ENCODE results near the gene MAP3K20.

DNA sequence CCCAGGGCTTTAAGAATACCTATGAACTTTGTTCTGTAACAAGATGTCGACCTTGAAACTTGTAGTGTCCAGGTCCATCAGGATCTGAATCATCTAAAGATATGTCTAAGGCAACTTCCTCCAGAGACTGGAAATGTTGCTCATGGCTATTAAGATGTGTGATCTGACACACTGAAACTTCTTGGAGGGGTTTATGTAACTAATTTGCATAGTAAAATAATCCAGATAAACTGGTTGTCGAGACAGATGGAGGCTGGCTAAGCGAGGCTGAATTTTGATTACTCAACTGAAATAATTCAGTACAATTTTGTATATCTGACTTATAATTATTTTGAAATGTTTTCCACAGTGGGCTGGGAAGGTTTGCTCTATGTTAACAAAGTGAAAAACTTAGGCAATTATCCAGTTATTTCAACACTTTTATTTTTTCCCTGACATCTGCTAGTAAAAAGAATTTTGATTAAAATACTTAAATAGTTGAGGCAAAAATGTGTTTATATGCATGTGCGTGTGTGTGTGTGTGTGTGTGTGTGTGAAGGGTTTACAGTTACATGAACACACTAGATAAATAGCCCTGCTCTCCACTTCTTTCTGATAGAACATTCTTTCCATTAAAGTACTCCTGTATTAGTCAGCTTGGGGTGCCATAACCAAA, 11.4 kb upstream of the MAP3K20 start:
- TF ChIP-seq, protein P1, sequence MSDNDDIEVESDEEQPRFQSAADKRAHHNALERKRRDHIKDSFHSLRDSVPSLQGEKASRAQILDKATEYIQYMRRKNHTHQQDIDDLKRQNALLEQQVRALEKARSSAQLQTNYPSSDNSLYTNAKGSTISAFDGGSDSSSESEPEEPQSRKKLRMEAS (IDR thresholded peaks at IDR 0.05; ENCODE audit: low read depth), result no peak
- TF ChIP-seq, protein P2, sequence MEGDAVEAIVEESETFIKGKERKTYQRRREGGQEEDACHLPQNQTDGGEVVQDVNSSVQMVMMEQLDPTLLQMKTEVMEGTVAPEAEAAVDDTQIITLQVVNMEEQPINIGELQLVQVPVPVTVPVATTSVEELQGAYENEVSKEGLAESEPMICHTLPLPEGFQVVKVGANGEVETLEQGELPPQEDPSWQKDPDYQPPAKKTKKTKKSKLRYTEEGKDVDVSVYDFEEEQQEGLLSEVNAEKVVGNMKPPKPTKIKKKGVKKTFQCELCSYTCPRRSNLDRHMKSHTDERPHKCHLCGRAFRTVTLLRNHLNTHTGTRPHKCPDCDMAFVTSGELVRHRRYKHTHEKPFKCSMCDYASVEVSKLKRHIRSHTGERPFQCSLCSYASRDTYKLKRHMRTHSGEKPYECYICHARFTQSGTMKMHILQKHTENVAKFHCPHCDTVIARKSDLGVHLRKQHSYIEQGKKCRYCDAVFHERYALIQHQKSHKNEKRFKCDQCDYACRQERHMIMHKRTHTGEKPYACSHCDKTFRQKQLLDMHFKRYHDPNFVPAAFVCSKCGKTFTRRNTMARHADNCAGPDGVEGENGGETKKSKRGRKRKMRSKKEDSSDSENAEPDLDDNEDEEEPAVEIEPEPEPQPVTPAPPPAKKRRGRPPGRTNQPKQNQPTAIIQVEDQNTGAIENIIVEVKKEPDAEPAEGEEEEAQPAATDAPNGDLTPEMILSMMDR (IDR thresholded peaks at IDR 0.05), result no peak

Measured in SK-N-SH (cell line).